Measurements from ENCODE around the gene GRIA1. TPM values are rescaled to one million over a fixed set of nuclear protein-coding genes. Genes with fewer than 3 reads are reported as not detected.

Gene GRIA1
- total RNA-seq, 1 donor: 1.1 TPM

- no peaks in the 10 kb centered on the region for H3K36me3 ChIP-seq (ENCODE audit: insufficient read depth, low read length)
- H3K4me1 ChIP-seq (ENCODE audit: insufficient read depth, low read length): no peaks in the 10 kb centered on the region
- no peak for DNase-seq (ENCODE audit: insufficient read length, low spot score, missing footprints)
- H4K20me1 ChIP-seq (ENCODE audit: insufficient read depth, low read length): no peaks in the 10 kb centered on the region
- H3K27me3 ChIP-seq (ENCODE audit: insufficient read depth, low read length): no peaks in the 10 kb centered on the region
- no peak overlapping the region for H2AFZ ChIP-seq (ENCODE audit: low read length)
- no peaks in the 10 kb centered on the region for H3K79me2 ChIP-seq (ENCODE audit: insufficient read depth, low read length)
- H3K4me2 ChIP-seq (ENCODE audit: insufficient read depth, low read length): no peak overlapping the region
- no peak overlapping the region for H3K4me3 ChIP-seq (ENCODE audit: insufficient read depth, low read length)
- H3K9me3 ChIP-seq (ENCODE audit: low read depth, low read length): no peaks in the 10 kb centered on the region
- H3K27ac ChIP-seq (ENCODE audit: low read depth, low read length): no peak overlapping the region
- TF ChIP-seq, protein P1, sequence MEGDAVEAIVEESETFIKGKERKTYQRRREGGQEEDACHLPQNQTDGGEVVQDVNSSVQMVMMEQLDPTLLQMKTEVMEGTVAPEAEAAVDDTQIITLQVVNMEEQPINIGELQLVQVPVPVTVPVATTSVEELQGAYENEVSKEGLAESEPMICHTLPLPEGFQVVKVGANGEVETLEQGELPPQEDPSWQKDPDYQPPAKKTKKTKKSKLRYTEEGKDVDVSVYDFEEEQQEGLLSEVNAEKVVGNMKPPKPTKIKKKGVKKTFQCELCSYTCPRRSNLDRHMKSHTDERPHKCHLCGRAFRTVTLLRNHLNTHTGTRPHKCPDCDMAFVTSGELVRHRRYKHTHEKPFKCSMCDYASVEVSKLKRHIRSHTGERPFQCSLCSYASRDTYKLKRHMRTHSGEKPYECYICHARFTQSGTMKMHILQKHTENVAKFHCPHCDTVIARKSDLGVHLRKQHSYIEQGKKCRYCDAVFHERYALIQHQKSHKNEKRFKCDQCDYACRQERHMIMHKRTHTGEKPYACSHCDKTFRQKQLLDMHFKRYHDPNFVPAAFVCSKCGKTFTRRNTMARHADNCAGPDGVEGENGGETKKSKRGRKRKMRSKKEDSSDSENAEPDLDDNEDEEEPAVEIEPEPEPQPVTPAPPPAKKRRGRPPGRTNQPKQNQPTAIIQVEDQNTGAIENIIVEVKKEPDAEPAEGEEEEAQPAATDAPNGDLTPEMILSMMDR (IDR thresholded peaks at IDR 0.05; ENCODE audit: extremely low read depth, low read depth, low read length): no peak
These were observed 114.9 kb downstream of the GRIA1 start for GRCh38 chr5:153605386-153605785.

- DNase-seq (ENCODE audit: insufficient read length, low spot score, missing footprints): no peak
- Histone ChIP-seq H3K9me3 (ENCODE audit: low read depth, low read length) (no peaks in the 10 kb centered on the region), H3K4me2 (ENCODE audit: insufficient read depth, low read length) (no peak overlapping the region), H3K4me3 (ENCODE audit: insufficient read depth, low read length) (no peak overlapping the region), H3K79me2 (ENCODE audit: insufficient read depth, low read length) (no peaks in the 10 kb centered on the region), H2AFZ (ENCODE audit: low read length) (no peak overlapping the region), H3K36me3 (ENCODE audit: insufficient read depth, low read length) (no peaks in the 10 kb centered on the region), H3K4me1 (ENCODE audit: insufficient read depth, low read length) (peaks cover 3% of the 10 kb centered on the region), H3K27ac (ENCODE audit: low read depth, low read length) (no peak overlapping the region), H3K27me3 (ENCODE audit: insufficient read depth, low read length) (no peaks in the 10 kb centered on the region), H4K20me1 (ENCODE audit: insufficient read depth, low read length) (no peaks in the 10 kb centered on the region)
- TF ChIP-seq, protein P1 (IDR thresholded peaks at IDR 0.05; ENCODE audit: extremely low read depth, low read depth, low read length): no peak
These were observed 119.5 kb downstream of the GRIA1 start for GRCh38 chr5:153610009-153610408.

- Histone ChIP-seq H3K79me2 (ENCODE audit: insufficient read depth, low read length) (no peaks in the 10 kb centered on the region), H2AFZ (ENCODE audit: low read length) (no peak overlapping the region), H3K27ac (ENCODE audit: low read depth, low read length) (no peak overlapping the region), H3K27me3 (ENCODE audit: insufficient read depth, low read length) (no peaks in the 10 kb centered on the region), H4K20me1 (ENCODE audit: insufficient read depth, low read length) (no peaks in the 10 kb centered on the region), H3K4me2 (ENCODE audit: insufficient read depth, low read length) (no peak overlapping the region), H3K4me1 (ENCODE audit: insufficient read depth, low read length) (peaks cover 3% of the 10 kb centered on the region), H3K36me3 (ENCODE audit: insufficient read depth, low read length) (no peaks in the 10 kb centered on the region), H3K9me3 (ENCODE audit: low read depth, low read length) (no peaks in the 10 kb centered on the region), H3K4me3 (ENCODE audit: insufficient read depth, low read length) (no peak overlapping the region)
- TF ChIP-seq, protein P1 (IDR thresholded peaks at IDR 0.05; ENCODE audit: extremely low read depth, low read depth, low read length): no peak
- no peak for DNase-seq (ENCODE audit: insufficient read length, low spot score, missing footprints)
These were observed 120.3 kb downstream of the GRIA1 start for GRCh38 chr5:153610811-153611210.

DNA sequence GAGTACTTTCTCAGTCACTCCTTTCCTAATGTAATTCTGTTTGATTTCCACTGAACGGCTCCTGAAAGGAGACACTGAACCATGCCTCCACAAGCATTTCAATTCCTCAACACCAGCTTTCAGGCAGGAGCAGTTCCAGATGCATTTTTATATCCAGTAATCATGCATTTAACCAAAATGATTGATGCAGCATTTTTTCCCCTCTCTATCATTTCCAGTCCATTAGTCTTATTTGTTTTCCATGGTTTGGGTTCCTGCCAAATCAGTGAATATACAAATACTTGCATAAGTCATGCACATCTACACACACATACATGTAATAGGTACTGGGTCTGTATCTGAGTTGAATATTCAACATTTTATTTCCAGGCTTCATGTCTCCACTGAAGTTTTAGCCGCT is 122.7 kb downstream of the GRIA1 start:
- peak; percentile 80 for DNase-seq (ENCODE audit: insufficient read length, low spot score, missing footprints)
- Histone ChIP-seq H3K27ac (ENCODE audit: low read depth, low read length) (no peak overlapping the region), H3K4me2 (ENCODE audit: insufficient read depth, low read length) (no peak overlapping the region), H3K9me3 (ENCODE audit: low read depth, low read length) (no peaks in the 10 kb centered on the region), H3K4me3 (ENCODE audit: insufficient read depth, low read length) (no peak overlapping the region), H3K36me3 (ENCODE audit: insufficient read depth, low read length) (no peaks in the 10 kb centered on the region), H3K4me1 (ENCODE audit: insufficient read depth, low read length) (peaks cover 14% of the 10 kb centered on the region), H4K20me1 (ENCODE audit: insufficient read depth, low read length) (no peaks in the 10 kb centered on the region), H3K79me2 (ENCODE audit: insufficient read depth, low read length) (no peaks in the 10 kb centered on the region), H2AFZ (ENCODE audit: low read length) (peak overlapping the region; percentile 29), H3K27me3 (ENCODE audit: insufficient read depth, low read length) (no peaks in the 10 kb centered on the region)
- TF ChIP-seq, protein P1 (IDR thresholded peaks at IDR 0.05; ENCODE audit: extremely low read depth, low read depth, low read length): no peak

Measured in osteoblast (primary cell).